ENCODE results near the gene TMPRSS9. TPM values are rescaled to one million over a fixed set of nuclear protein-coding genes. Genes with fewer than 3 reads are reported as not detected.
A peak's percentile ranks its signal among the peaks of the same experiment; 100 is the strongest.

Gene TMPRSS9
- total and polyA plus RNA-seq, 2 of the 13 experiments (the other 11 are each of a cell fraction or from before 2014, with no cell fraction given), result 2.5 to 5.2 TPM

GRCh38 chr19:2427429-2428320 lies 67.6 kb downstream of the TMPRSS9 start, which contains the start of gene TIMM13 (continued):
- TF ChIP-seq BRD4 (CRISPR knock-in tag; IDR thresholded peaks at IDR 0.05), result no peak; the same call in 1 of the 2 replicates
- TF ChIP-seq ATF4 (CRISPR knock-in tag; IDR thresholded peaks at IDR 0.05), result peak in 1 of 2 experiments; percentile 83; a peak in 2 of 4 replicates
- TF ChIP-seq ZBTB7A (CRISPR knock-in tag; IDR thresholded peaks at IDR 0.05), result peak; percentile 89
- peak; percentile 93 for TF ChIP-seq THAP9 (CRISPR knock-in tag; IDR thresholded peaks at IDR 0.05; ENCODE audit: borderline replicate concordance)
- TF ChIP-seq TAF15 (IDR thresholded peaks at IDR 0.05; ENCODE audit: low read depth, low read length, poor library complexity, severe bottlenecking), result peak; percentile 23
- 0 out of 2 replicates have a peak, but pooled peaks have one; percentile 15 for TF ChIP-seq ZNF414 (CRISPR knock-in tag; IDR thresholded peaks at IDR 0.05)
- no peak; the same call in 1 of the 2 replicates for TF ChIP-seq CHD2 (IDR thresholded peaks at IDR 0.05; ENCODE audit: low read depth, low read length)
- TF ChIP-seq DMAP1 (CRISPR knock-in tag; IDR thresholded peaks at IDR 0.05), result peak; percentile 94
- TF ChIP-seq ZNF646 (CRISPR knock-in tag; IDR thresholded peaks at IDR 0.05), result no peak
- peak; percentile 94; the same call in 1 of the 2 replicates for TF ChIP-seq HES4 (CRISPR knock-in tag; IDR thresholded peaks at IDR 0.05; ENCODE audit: borderline replicate concordance)
- peak; percentile 60; the same call in 1 of the 2 replicates for TF ChIP-seq PAX8 (CRISPR knock-in tag; IDR thresholded peaks at IDR 0.05; ENCODE audit: borderline replicate concordance)
- no peak; the same call in 1 of the 2 replicates for TF ChIP-seq THAP7 (CRISPR knock-in tag; IDR thresholded peaks at IDR 0.05)
- TF ChIP-seq PTBP1 (IDR thresholded peaks at IDR 0.05; ENCODE audit: low read depth, low read length, poor library complexity, severe bottlenecking), result no peak
- TF ChIP-seq ZZZ3 (CRISPR knock-in tag; IDR thresholded peaks at IDR 0.05; ENCODE audit: borderline replicate concordance), result peak; percentile 36
- 0 out of 2 replicates have a peak, but pooled peaks have one; percentile 41 for TF ChIP-seq KDM6A (CRISPR knock-in tag; IDR thresholded peaks at IDR 0.05; ENCODE audit: low read depth)
